Peyer's patch (tissue), 4 donors: ENCODE results near the gene MPPED2.

Experiments used
- CTCF ChIP-seq, 6 experiments: fragments of 450-650 bp in 4 of 6; fragments of 200-600 bp in 2 of 6; sonication (generic) in 1 of 6; IDR thresholded peaks; one replicate each; pipeline ENCODE4 v1.5.1; 2017 to 2019; ENCODE audit warnings: antibody characterized with exemption in 6 of 6, mild to moderate bottlenecking in 3 of 6, moderate library complexity in 1 of 6
- POLR2A ChIP-seq, 2 donors: fragments of 450-650 bp; IDR thresholded peaks; one replicate each; pipeline ENCODE4 v1.5.1; 2017; ENCODE audit warnings: antibody characterized with exemption in 2 of 2, mild to moderate bottlenecking in 2 of 2, moderate library complexity in 2 of 2

GRCh38 chr11:30485756-30486155 lies 100.4 kb downstream of the MPPED2 start:
- TF ChIP-seq CTCF (IDR thresholded peaks at IDR 0.05): no peak
- no peak for TF ChIP-seq POLR2A (IDR thresholded peaks at IDR 0.05)
